GM12891 (cell line): ENCODE measurements around the gene ZNF536.

Source experiments
- POLR2A ChIP-seq: IDR thresholded peaks from 2 replicates; pipeline ENCODE4 v1.6.1; 2011; ENCODE audit warnings: low read depth, low read length, control low read depth
- POLR2AphosphoS5 ChIP-seq: IDR thresholded peaks from 2 replicates; pipeline ENCODE4 v1.6.1; 2011; ENCODE audit warnings: low read depth, low read length, control low read depth
- POU2F2 ChIP-seq: IDR thresholded peaks from 2 replicates; pipeline ENCODE4 v1.6.1; 2011; ENCODE audit warnings: low read depth, mild to moderate bottlenecking, control low read depth, low read length, moderate library complexity
- SPI1 ChIP-seq: IDR thresholded peaks from 2 replicates; pipeline ENCODE4 v1.6.1; 2011; ENCODE audit warnings: low read depth, low read length, control low read depth
- TAF1 ChIP-seq: IDR thresholded peaks from 2 replicates; pipeline ENCODE4 v1.6.1; 2011; ENCODE audit warnings: low read depth, low read length, control low read depth

- TF ChIP-seq POLR2A (no peak), SPI1 (no peak), POLR2AphosphoS5 (no peak), TAF1 (no peak), POU2F2 (no peak)
Measured at GRCh38 chr19:30327331-30327730, 44.9 kb upstream of the ZNF536 start.
